Ishikawa (cell line): ENCODE data around the gene KLHDC7B.

Experiments
- CEBPB ChIP-seq: IDR thresholded peaks from 2 replicates; pipeline ENCODE4 v1.6.1; 2012
- CREB1 ChIP-seq: IDR thresholded peaks from 2 replicates; pipeline ENCODE4 v1.6.1; 2012; ENCODE audit warnings: low read depth
- EGR1 ChIP-seq: IDR thresholded peaks from 2 replicates; pipeline ENCODE4 v1.6.1; 2012
- EP300 ChIP-seq: IDR thresholded peaks from 2 replicates; pipeline ENCODE4 v1.6.1; 2012; ENCODE audit warnings: borderline replicate concordance
- MAX ChIP-seq: IDR thresholded peaks from 2 replicates; pipeline ENCODE4 v1.6.1; 2012
- RAD21 ChIP-seq: IDR thresholded peaks from 2 replicates; pipeline ENCODE4 v1.6.1; 2012; ENCODE audit warnings: low read depth
- REST ChIP-seq: IDR thresholded peaks from 2 replicates; pipeline ENCODE4 v1.6.1; 2012; ENCODE audit warnings: low read depth, mild to moderate bottlenecking
- TAF1 ChIP-seq: IDR thresholded peaks from 2 replicates; pipeline ENCODE4 v1.6.1; 2012; ENCODE audit warnings: low read depth, mild to moderate bottlenecking
- USF1 ChIP-seq: IDR thresholded peaks from 2 replicates; pipeline ENCODE4 v1.6.1; 2012
- YY1 ChIP-seq: IDR thresholded peaks from 2 replicates; pipeline ENCODE4 v1.6.1; 2012; ENCODE audit warnings: low read depth

GRCh38 chr22:50553310-50553709 lies 7.6 kb downstream of the KLHDC7B start:
- TF ChIP-seq RAD21 = no peak
- no peak for TF ChIP-seq YY1
- no peak for TF ChIP-seq EP300
- no peak for TF ChIP-seq MAX
- TF ChIP-seq TAF1 = no peak
- no peak for TF ChIP-seq CEBPB
- no peak for TF ChIP-seq USF1
- no peak for TF ChIP-seq CREB1
- TF ChIP-seq EGR1 = no peak
- TF ChIP-seq REST = no peak
